SK-N-SH (cell line): ENCODE measurements around the gene KDM4C. TPM values are rescaled to one million over a fixed set of nuclear protein-coding genes. Genes with fewer than 3 reads are reported as not detected.

Experiments
- CTCF ChIA-PET: fragments of 300-600, 350-600 bp; formaldehyde crosslinking; extraction: SDS; loops from one replicate; lab custom pipeline; 2021; lab: Yijun Ruan, JAX
- POLR2A ChIA-PET: fragments of 350-600 bp; sonication (Branson Sonifier 250); formaldehyde crosslinking; extraction: SDS; loops from one replicate; lab custom pipeline; 2020; ENCODE audit warnings: antibody characterized with exemption, inconsistent platforms; lab: Yijun Ruan, JAX
- DNase-seq: peaks from one replicate; pipeline ENCODE4 v3.0.0; 2012
- H2AFZ ChIP-seq: fragments of 200-600 bp; sonication (generic); 2 replicates; pipeline ENCODE4 v1.8.1; 2016; ENCODE audit warnings: antibody characterized with exemption, mild to moderate bottlenecking, low read depth
- H3F3A ChIP-seq: fragments of 200-600 bp; sonication (generic); replicated peaks from 2 replicates; pipeline ENCODE3; 2016; ENCODE audit warnings: antibody characterized with exemption, mild to moderate bottlenecking; ENCODE audit not compliant: insufficient read depth
- H3K27ac ChIP-seq, 2 experiments: fragments of 200-500 bp in 1 of 2; fragments of 200-600 bp in 1 of 2; sonication (Bioruptor generic) in 1 of 2; sonication (generic), shearing (Covaris generic) in 1 of 2; 2 replicates each; pipeline versions ENCODE4 v1.5.1 to v1.6.1; 2014 to 2016; ENCODE audit warnings: low read depth in 2 of 2, inconsistent platforms in 1 of 2, low read length in 1 of 2, mild to moderate bottlenecking in 1 of 2, mixed read lengths in 1 of 2
- H3K27me3 ChIP-seq: fragments of 200-600 bp; sonication (generic), shearing (Covaris generic); 2 replicates; pipeline ENCODE4 v1.6.1; 2016; ENCODE audit warnings: mixed run types; ENCODE audit not compliant: insufficient read depth
- H3K36me3 ChIP-seq, 2 experiments: fragments of 200-500 bp in 1 of 2; fragments of 200-600 bp in 1 of 2; sonication (Bioruptor generic) in 1 of 2; sonication (generic) in 1 of 2; replicated peaks in 1 of 2; 2 replicates each; pipeline versions ENCODE3 to v1.5.1; 2014 to 2016; ENCODE audit warnings: low read length in 1 of 2, mild to moderate bottlenecking in 1 of 2; ENCODE audit not compliant: insufficient read depth in 2 of 2, control insufficient read depth in 1 of 2
- H3K4me1 ChIP-seq, 2 experiments: fragments of 200-500 bp in 1 of 2; fragments of 200-600 bp in 1 of 2; sonication (Bioruptor generic) in 1 of 2; sonication (generic), shearing (Covaris generic) in 1 of 2; 2 replicates each; pipeline versions ENCODE4 v1.5.1 to v1.6.1; 2014 to 2016; ENCODE audit warnings: low read depth in 1 of 2, low read length in 1 of 2, mixed run types in 1 of 2; ENCODE audit not compliant: insufficient read depth in 2 of 2, control insufficient read depth in 1 of 2
- H3K4me2 ChIP-seq: fragments of 200-600 bp; sonication (generic), shearing (Covaris generic); 2 replicates; pipeline ENCODE4 v1.6.1; 2017; ENCODE audit warnings: mixed run types
- H3K4me3 ChIP-seq, 2 experiments: fragments of 200-500 bp in 1 of 2; fragments of 200-600 bp in 1 of 2; sonication (Bioruptor generic) in 1 of 2; sonication (generic), shearing (Covaris generic) in 1 of 2; 2 replicates each; pipeline versions ENCODE4 v1.5.1 to v1.8.1; 2014 to 2016; ENCODE audit warnings: low read depth in 2 of 2, inconsistent platforms in 1 of 2, low read length in 1 of 2, mild to moderate bottlenecking in 1 of 2, mixed read lengths in 1 of 2, moderate library complexity in 1 of 2
- H3K79me2 ChIP-seq: fragments of 200-600 bp; sonication (generic); 2 replicates; pipeline ENCODE4 v1.8.1; 2017; ENCODE audit warnings: mild to moderate bottlenecking; ENCODE audit not compliant: insufficient read depth
- H3K9ac ChIP-seq: fragments of 200-600 bp; sonication (generic); 2 replicates; pipeline ENCODE4 v1.6.1; 2017; ENCODE audit warnings: mixed run types
- H3K9me2 ChIP-seq: fragments of 200-600 bp; sonication (generic); 2 replicates; pipeline ENCODE4 v1.6.1; 2017; ENCODE audit warnings: mixed run types
- H3K9me3 ChIP-seq: fragments of 200-600 bp; sonication (generic); 2 replicates; pipeline ENCODE4 v1.6.1; 2017; ENCODE audit warnings: mixed run types, mild to moderate bottlenecking, moderate library complexity
- H4K20me1 ChIP-seq: fragments of 200-600 bp; sonication (generic); 2 replicates; pipeline ENCODE4 v1.6.1; 2017; ENCODE audit warnings: mild to moderate bottlenecking, mixed run types; ENCODE audit not compliant: insufficient read depth
- CHD2 ChIP-seq: fragments of 150-350 bp; IDR thresholded peaks from 2 replicates; pipeline ENCODE4 v1.6.1; 2018; ENCODE audit warnings: low read length; ENCODE audit not compliant: partially characterized antibody
- ELF1 ChIP-seq: IDR thresholded peaks from 2 replicates; pipeline ENCODE4 v1.4.0; 2012
- EZH2phosphoT487 ChIP-seq: fragments of 200-600 bp; sonication (generic); IDR thresholded peaks from 2 replicates; pipeline ENCODE4 v1.6.1; 2017; ENCODE audit warnings: low read depth, mixed run types, mild to moderate bottlenecking, antibody characterized with exemption, moderate library complexity, borderline replicate concordance
- FOSL2 ChIP-seq: IDR thresholded peaks from 2 replicates; pipeline ENCODE4 v1.4.0; 2012; ENCODE audit warnings: low read depth, mild to moderate bottlenecking, moderate library complexity, borderline replicate concordance
- FOXJ3 ChIP-seq: sonication (generic); formaldehyde crosslinking; IDR thresholded peaks from 2 replicates; pipeline ENCODE4 v1.5.1; 2020; ENCODE audit warnings: mild to moderate bottlenecking, missing genetic modification reagents
- FOXM1 ChIP-seq: IDR thresholded peaks from 2 replicates; pipeline ENCODE4 v1.4.0; 2012; ENCODE audit warnings: low read depth, mild to moderate bottlenecking
- IRF3 ChIP-seq: fragments of 150-350 bp; IDR thresholded peaks from 2 replicates; pipeline ENCODE4 v1.6.1; 2016; ENCODE audit warnings: mild to moderate bottlenecking, low read depth, low read length
- MXI1 ChIP-seq: IDR thresholded peaks from 2 replicates; pipeline ENCODE4 v1.6.1; 2012; ENCODE audit warnings: mild to moderate bottlenecking, low read depth, low read length, improper control_type of control experiment
- NFIC ChIP-seq: IDR thresholded peaks from 2 replicates; pipeline ENCODE4 v1.4.0; 2012; ENCODE audit warnings: borderline replicate concordance
- NRF1 ChIP-seq: IDR thresholded peaks from 2 replicates; pipeline ENCODE4 v1.6.1; 2012; ENCODE audit warnings: low read depth, mild to moderate bottlenecking, low read length
- PBX3 ChIP-seq: IDR thresholded peaks from 2 replicates; pipeline ENCODE4; 2012
- RAD21 ChIP-seq: IDR thresholded peaks from 2 replicates; pipeline ENCODE4 v1.6.1; 2012; ENCODE audit warnings: mild to moderate bottlenecking, low read length
- RFX5 ChIP-seq: IDR thresholded peaks from 2 replicates; pipeline ENCODE4 v1.6.1; 2012; ENCODE audit warnings: mild to moderate bottlenecking, improper control_type of control experiment, low read length
- SIN3A ChIP-seq: IDR thresholded peaks from 2 replicates; pipeline ENCODE4 v1.6.1; 2012; ENCODE audit warnings: low read depth, mild to moderate bottlenecking, low read length, moderate library complexity, borderline replicate concordance
- SMC3 ChIP-seq: IDR thresholded peaks from 2 replicates; pipeline ENCODE4 v1.6.1; 2012; ENCODE audit warnings: low read depth, low read length, improper control_type of control experiment
- TAF1 ChIP-seq: IDR thresholded peaks from 2 replicates; pipeline ENCODE4 v1.6.1; 2012; ENCODE audit warnings: low read depth, mild to moderate bottlenecking, low read length, moderate library complexity, borderline replicate concordance
- WGBS: methylation state at CpG from one replicate; pipeline ENCODE4 v1.1.6; 2017; ENCODE audit warnings: low lambda C conversion rate; 5-methylcytosine and 5-hydroxymethylcytosine counted together
- polyA plus RNA-seq, 3 experiments: library from polyadenylated mRNA; depleted of rRNA; stranded (reverse); fragments of >200 nt; gene quantifications; 2 replicates each; pipeline ENCODE4 v1.2.3, GENCODE V29; 2012
- TF ChIP-seq, protein P1 (sequence below): IDR thresholded peaks from 2 replicates; pipeline ENCODE4 v1.4.0; 2012; ENCODE audit warnings: low read depth
- TF ChIP-seq, protein P2 (sequence below): fragments of 150-350 bp; IDR thresholded peaks from 2 replicates; pipeline ENCODE4 v1.6.1; 2017; ENCODE audit warnings: antibody characterized with exemption, low read length, low read depth, borderline replicate concordance
- TF ChIP-seq, protein P3 (sequence below): IDR thresholded peaks from 2 replicates; pipeline ENCODE4 v1.4.0; 2012; ENCODE audit warnings: low read depth, borderline replicate concordance

KDM4C gene
- polyA plus RNA-seq, 1 of the 3 experiments (the other 2 are of a cell fraction) = 9.4 TPM

DNA sequence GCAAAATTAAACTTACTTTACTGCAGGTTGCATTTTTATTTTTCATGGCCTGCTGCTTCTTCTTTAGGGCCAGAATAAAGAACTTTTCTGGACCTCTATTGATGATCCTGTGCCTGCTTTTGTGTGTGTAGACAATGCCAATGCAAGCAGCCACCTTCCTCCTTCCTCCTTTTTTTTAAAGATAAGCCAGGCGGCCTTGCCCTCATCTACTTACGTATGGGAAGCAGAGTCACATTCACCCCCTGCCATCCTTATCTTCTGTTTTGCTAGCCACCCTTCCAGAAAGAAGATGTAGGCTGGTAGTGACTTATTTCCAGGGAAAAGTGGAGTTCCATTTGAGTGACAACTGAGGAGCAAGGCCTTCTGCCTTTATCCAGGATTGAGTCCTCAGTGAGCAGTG is 122.9 kb downstream of the KDM4C start (continued):
- TF ChIP-seq TAF1 = no peak
- TF ChIP-seq RFX5 = no peak
- TF ChIP-seq RAD21 = no peak
- TF ChIP-seq, protein P1, sequence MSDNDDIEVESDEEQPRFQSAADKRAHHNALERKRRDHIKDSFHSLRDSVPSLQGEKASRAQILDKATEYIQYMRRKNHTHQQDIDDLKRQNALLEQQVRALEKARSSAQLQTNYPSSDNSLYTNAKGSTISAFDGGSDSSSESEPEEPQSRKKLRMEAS = no peak
- TF ChIP-seq MXI1 = no peak
- TF ChIP-seq FOXJ3 = no peak
- TF ChIP-seq SIN3A = no peak
- no peak for TF ChIP-seq FOSL2
- no peak for TF ChIP-seq IRF3

- no peaks in the 10 kb centered on the region for H3F3A ChIP-seq
- no peaks in the 10 kb centered on the region for H4K20me1 ChIP-seq
- no peaks in the 10 kb centered on the region for H3K79me2 ChIP-seq
- 83% methylated on average over 5 of the region's 5 CpGs for WGBS
- POLR2A ChIA-PET = no interaction called here
- no peak overlapping the region for H3K9ac ChIP-seq
- H3K36me3 ChIP-seq = peaks cover 0 to 5% of the 10 kb centered on the region in 2 experiments
- H3K27me3 ChIP-seq = no peaks in the 10 kb centered on the region
- TF ChIP-seq PBX3 = no peak
- no peak for TF ChIP-seq RAD21
- no peak for TF ChIP-seq NRF1
- TF ChIP-seq FOXJ3 = no peak
- TF ChIP-seq, all 33 proteins: peak for 0
- no peak for DNase-seq
- no peaks in the 10 kb centered on the region for H3K9me2 ChIP-seq
- H3K4me2 ChIP-seq = no peak overlapping the region
- H2AFZ ChIP-seq = no peak overlapping the region
- H3K27ac ChIP-seq = no peak overlapping the region
- H3K4me3 ChIP-seq = no peak overlapping the region
- H3K9me3 ChIP-seq = no peaks in the 10 kb centered on the region
- H3K4me1 ChIP-seq = peaks cover 0 to 7% of the 10 kb centered on the region in 2 experiments; a peak in 2 of 4 replicates
- CTCF ChIA-PET = interaction anchor here (1.0 to 1.5 kb wide), 2 partner anchors 23 to 57 kb away, joined by 3 to 6 read pairs; no protein-coding TSS in a partner anchor
These were observed 126.3 kb downstream of the KDM4C start for GRCh38 chr9:6884101-6884500.

DNA sequence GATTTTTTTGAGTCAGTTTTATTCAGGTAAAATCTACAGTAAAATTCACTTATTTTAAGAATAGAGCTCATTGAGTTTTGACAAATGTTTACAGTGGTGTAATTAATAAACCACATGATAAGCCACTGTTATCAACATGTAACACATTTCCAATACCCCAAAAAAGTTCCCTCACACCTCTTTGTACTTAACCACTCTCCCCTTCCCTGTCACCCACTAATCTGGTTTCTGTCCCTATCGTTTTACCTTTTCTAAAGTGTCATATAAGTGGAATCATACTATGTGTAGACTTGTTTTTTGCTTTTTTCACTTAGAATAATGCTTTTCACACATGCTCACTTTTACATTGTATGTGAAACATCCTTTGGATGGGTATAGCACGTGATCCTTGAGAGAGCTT is 127.2 kb downstream of the KDM4C start:
- H3K9me3 ChIP-seq = no peaks in the 10 kb centered on the region
- no peaks in the 10 kb centered on the region for H3K79me2 ChIP-seq
- H3K27ac ChIP-seq = no peak overlapping the region
- no peak for DNase-seq
- no peak overlapping the region for H3K4me2 ChIP-seq
- H3K4me1 ChIP-seq = peaks cover 0 to 5% of the 10 kb centered on the region in 2 experiments; a peak in 2 of 4 replicates
- TF ChIP-seq ELF1 (no peak), SMC3 (no peak), EZH2phosphoT487 (no peak), CHD2 (no peak), NFIC (no peak), FOXM1 (no peak), MXI1 (no peak), PBX3 (no peak)
- TF ChIP-seq, protein P2, sequence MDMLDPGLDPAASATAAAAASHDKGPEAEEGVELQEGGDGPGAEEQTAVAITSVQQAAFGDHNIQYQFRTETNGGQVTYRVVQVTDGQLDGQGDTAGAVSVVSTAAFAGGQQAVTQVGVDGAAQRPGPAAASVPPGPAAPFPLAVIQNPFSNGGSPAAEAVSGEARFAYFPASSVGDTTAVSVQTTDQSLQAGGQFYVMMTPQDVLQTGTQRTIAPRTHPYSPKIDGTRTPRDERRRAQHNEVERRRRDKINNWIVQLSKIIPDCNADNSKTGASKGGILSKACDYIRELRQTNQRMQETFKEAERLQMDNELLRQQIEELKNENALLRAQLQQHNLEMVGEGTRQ = no peak
- TF ChIP-seq, protein P3, sequence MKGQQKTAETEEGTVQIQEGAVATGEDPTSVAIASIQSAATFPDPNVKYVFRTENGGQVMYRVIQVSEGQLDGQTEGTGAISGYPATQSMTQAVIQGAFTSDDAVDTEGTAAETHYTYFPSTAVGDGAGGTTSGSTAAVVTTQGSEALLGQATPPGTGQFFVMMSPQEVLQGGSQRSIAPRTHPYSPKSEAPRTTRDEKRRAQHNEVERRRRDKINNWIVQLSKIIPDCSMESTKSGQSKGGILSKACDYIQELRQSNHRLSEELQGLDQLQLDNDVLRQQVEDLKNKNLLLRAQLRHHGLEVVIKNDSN = no peak
- 83% methylated on average over 2 of the region's 2 CpGs for WGBS
- H3K27me3 ChIP-seq = no peaks in the 10 kb centered on the region
- no peak overlapping the region for H2AFZ ChIP-seq
- H3F3A ChIP-seq = no peaks in the 10 kb centered on the region
- H3K4me3 ChIP-seq = no peak overlapping the region
- peaks cover 0 to 8% of the 10 kb centered on the region in 2 experiments for H3K36me3 ChIP-seq
- no peak overlapping the region for H3K9ac ChIP-seq
- POLR2A ChIA-PET = no interaction called here
- H3K9me2 ChIP-seq = no peaks in the 10 kb centered on the region
- CTCF ChIA-PET = interaction anchor here (1.0 kb wide), 1 partner anchor 57 kb away, joined by 6 read pairs; no protein-coding TSS in a partner anchor
- no peaks in the 10 kb centered on the region for H4K20me1 ChIP-seq
